GM19372 (cell line): Measurements from ENCODE around the gene NF2.
"Not testable (repeated sequence)": the region's sequence is repeated elsewhere in the genome, so short reads cannot be mapped to it uniquely, and the experiment has no call there.

Source experiments
- ATAC-seq: cut with Tn5 transposase; IDR thresholded peaks from one replicate; pipeline ENCODE4 v1.9.1; 2021; ENCODE audit warnings: mild to moderate bottlenecking, low read depth, moderate library complexity; ENCODE audit not compliant: unreplicated experiment

Gene NF2

GRCh38 chr22:29594447-29594846, 9.0 kb upstream of the NF2 start:
- not testable (repeated sequence) for ATAC-seq

GRCh38 chr22:29596408-29596807, 7.0 kb upstream of the NF2 start:
- no peak for ATAC-seq

- ATAC-seq = not testable (repeated sequence)
Observed at GRCh38 chr22:29597871-29598683, 5.4 kb upstream of the NF2 start.

- ATAC-seq = no peak
Observed at GRCh38 chr22:29598684-29599020, 4.8 kb upstream of the NF2 start.

- ATAC-seq = no peak
Observed at GRCh38 chr22:29604076-29604360, 585 bp downstream of the NF2 start.

- ATAC-seq = no peak
Observed at GRCh38 chr22:29605527-29605850, 2.1 kb downstream of the NF2 start.

- no peak for ATAC-seq
Observed at GRCh38 chr22:29606320-29606719, 2.9 kb downstream of the NF2 start.

- ATAC-seq = no peak
Observed at GRCh38 chr22:29607426-29607825, 4.0 kb downstream of the NF2 start.

- ATAC-seq = no peak
Observed at GRCh38 chr22:29609139-29609538, 5.7 kb downstream of the NF2 start.

- no peak for ATAC-seq
Observed at GRCh38 chr22:29610780-29611179, 7.3 kb downstream of the NF2 start.

- no peak for ATAC-seq
Observed at GRCh38 chr22:29615705-29616327, 12.4 kb downstream of the NF2 start.

- no peak for ATAC-seq
Observed at GRCh38 chr22:29617922-29618629, 14.6 kb downstream of the NF2 start.

- ATAC-seq = no peak
Observed at GRCh38 chr22:29621761-29622526, 18.5 kb downstream of the NF2 start.

- no peak for ATAC-seq
Observed at GRCh38 chr22:29623059-29623458, 19.6 kb downstream of the NF2 start.

- ATAC-seq = no peak
Observed at GRCh38 chr22:29623553-29624169, 20.2 kb downstream of the NF2 start.

GRCh38 chr22:29625090-29625825, 21.8 kb downstream of the NF2 start:
- ATAC-seq = no peak

GRCh38 chr22:29626497-29627195, 23.2 kb downstream of the NF2 start:
- no peak for ATAC-seq

- no peak for ATAC-seq
Observed at GRCh38 chr22:29627196-29627535, 23.7 kb downstream of the NF2 start.

GRCh38 chr22:29628996-29629902, 25.8 kb downstream of the NF2 start:
- no peak for ATAC-seq
